IMR-90 (cell line): ENCODE data around the gene TMEM132A. TPM values are rescaled to one million over a fixed set of nuclear protein-coding genes. Genes with fewer than 3 reads are reported as not detected.

ENCODE experiments used
- ATAC-seq: fragments of 200-7000 bp; cut with Tn5 transposase; 2 replicates; pipeline ENCODE4 v1.9.1; 2020; ENCODE audit warnings: low read depth, mild to moderate bottlenecking, moderate library complexity
- BruUV-seq: library from RNA; stranded (reverse); fragments of 400-500 nt; replicated peaks from 2 replicates; lab custom pipeline; 2021; lab: Mats Ljungman, UMichigan
- CTCF ChIA-PET: fragments of 300-600 bp; formaldehyde crosslinking; extraction: SDS; loops from one replicate; lab custom pipeline; 2021; ENCODE audit warnings: antibody characterized with exemption; lab: Yijun Ruan, JAX
- POLR2A ChIA-PET: fragments of 300-600 bp; sonication (Branson Sonifier 250); formaldehyde crosslinking; loops from one replicate; lab custom pipeline; 2022; ENCODE audit warnings: antibody characterized with exemption; ENCODE audit not compliant: unreplicated experiment; lab: Charles Lee
- DNase-seq: peaks from one replicate; pipeline ENCODE4 v3.0.0; 2013
- H2AFZ ChIP-seq: replicated peaks from 2 replicates; pipeline ENCODE3; 2013; ENCODE audit warnings: low read length, mild to moderate bottlenecking; ENCODE audit not compliant: poor library complexity
- H2AK5ac ChIP-seq: 2 replicates; pipeline ENCODE4 v1.6.1; 2013; ENCODE audit warnings: low read depth, low read length, inconsistent platforms
- H2AK9ac ChIP-seq: replicated peaks from 2 replicates; pipeline ENCODE3; 2013; ENCODE audit warnings: mild to moderate bottlenecking, low read depth, low read length, moderate library complexity; ENCODE audit not compliant: poor library complexity
- H2BK120ac ChIP-seq: 2 replicates; pipeline ENCODE4 v1.6.1; 2013; ENCODE audit warnings: low read depth, low read length, inconsistent platforms
- H2BK15ac ChIP-seq: 3 replicates; pipeline ENCODE4 v1.6.1; 2013; ENCODE audit warnings: low read depth, low read length, inconsistent platforms
- H2BK20ac ChIP-seq: 2 replicates; pipeline ENCODE4 v1.6.1; 2013; ENCODE audit warnings: low read depth, mild to moderate bottlenecking, inconsistent platforms, low read length, moderate library complexity
- H2BK5ac ChIP-seq: 2 replicates; pipeline ENCODE4 v1.6.1; 2013; ENCODE audit warnings: mild to moderate bottlenecking, low read depth, low read length, inconsistent platforms; ENCODE audit not compliant: poor library complexity, severe bottlenecking
- H3K14ac ChIP-seq: replicated peaks from 2 replicates; pipeline ENCODE4 v1.6.1; 2013; ENCODE audit warnings: low read depth, low read length, inconsistent platforms
- H3K18ac ChIP-seq: 2 replicates; pipeline ENCODE4 v1.6.1; 2013; ENCODE audit warnings: low read depth, low read length, control low read depth
- H3K23ac ChIP-seq: 2 replicates; pipeline ENCODE4 v1.6.1; 2013; ENCODE audit warnings: low read depth, low read length, inconsistent platforms
- H3K27ac ChIP-seq: 2 replicates; pipeline ENCODE4 v1.5.1; 2013; ENCODE audit warnings: mild to moderate bottlenecking, control low read depth, low read length; ENCODE audit not compliant: insufficient read depth
- H3K27me3 ChIP-seq: 2 replicates; pipeline ENCODE4 v1.6.1; 2013; ENCODE audit warnings: low read length; ENCODE audit not compliant: control insufficient read depth, insufficient read depth
- H3K36me3 ChIP-seq: 2 replicates; pipeline ENCODE4 v1.6.1; 2013; ENCODE audit warnings: low read length, mixed read lengths; ENCODE audit not compliant: control insufficient read depth, insufficient read depth
- H3K4ac ChIP-seq: 2 replicates; pipeline ENCODE4 v1.6.1; 2013; ENCODE audit warnings: low read depth, low read length, inconsistent platforms
- H3K4me1 ChIP-seq: 2 replicates; pipeline ENCODE4 v1.6.1; 2013; ENCODE audit warnings: low read length, mixed read lengths; ENCODE audit not compliant: control insufficient read depth, insufficient read depth
- H3K4me2 ChIP-seq: 2 replicates; pipeline ENCODE4 v1.6.1; 2013; ENCODE audit warnings: low read depth, mild to moderate bottlenecking, control low read depth, low read length, moderate library complexity
- H3K4me3 ChIP-seq: 2 replicates; pipeline ENCODE4 v1.5.1; 2013; ENCODE audit warnings: low read depth, mild to moderate bottlenecking, control low read depth, low read length, moderate library complexity; ENCODE audit not compliant: insufficient read depth
- H3K56ac ChIP-seq: 2 replicates; pipeline ENCODE4 v1.6.1; 2013; ENCODE audit warnings: low read length, inconsistent platforms; ENCODE audit not compliant: insufficient read depth; ENCODE audit errors: extremely low read depth
- H3K79me1 ChIP-seq, 2 experiments: 2 replicates each; pipeline ENCODE4 v1.6.1; 2013; ENCODE audit warnings: low read length in 2 of 2, inconsistent platforms in 1 of 2, low read depth in 1 of 2
- H3K9ac ChIP-seq: 2 replicates; pipeline ENCODE4 v1.6.1; 2013; ENCODE audit warnings: low read depth, low read length, control low read depth
- H3K9me1 ChIP-seq: 2 replicates; pipeline ENCODE4 v1.6.1; 2013; ENCODE audit warnings: low read length, inconsistent platforms; ENCODE audit not compliant: insufficient read depth
- H3K9me3 ChIP-seq: 2 replicates; pipeline ENCODE4 v1.6.1; 2013; ENCODE audit warnings: low read length; ENCODE audit not compliant: control insufficient read depth, insufficient read depth
- H4K20me1 ChIP-seq: 2 replicates; pipeline ENCODE4 v1.6.1; 2013; ENCODE audit warnings: low read length, inconsistent platforms; ENCODE audit not compliant: insufficient read depth
- H4K5ac ChIP-seq: 2 replicates; pipeline ENCODE4 v1.6.1; 2013; ENCODE audit warnings: mild to moderate bottlenecking, low read depth, low read length, control low read depth
- H4K8ac ChIP-seq, 2 experiments: 2 replicates each; pipeline ENCODE4 v1.6.1; 2013; ENCODE audit warnings: low read depth in 2 of 2, low read length in 2 of 2, control low read depth in 1 of 2, inconsistent platforms in 1 of 2
- H4K91ac ChIP-seq: 2 replicates; pipeline ENCODE4 v1.6.1; 2013; ENCODE audit warnings: low read depth, low read length, inconsistent platforms; ENCODE audit not compliant: insufficient read depth
- CEBPB ChIP-seq: IDR thresholded peaks from 2 replicates; pipeline ENCODE4 v1.6.1; 2012; ENCODE audit warnings: low read depth, low read length, improper control_type of control experiment
- CHD1 ChIP-seq: IDR thresholded peaks from 2 replicates; pipeline ENCODE4 v1.6.1; 2012; ENCODE audit warnings: low read depth, low read length, improper control_type of control experiment
- ELK1 ChIP-seq: fragments of 150-350 bp; IDR thresholded peaks from 2 replicates; pipeline ENCODE4 v1.6.1; 2016; ENCODE audit warnings: low read depth, mild to moderate bottlenecking, low read length, moderate library complexity, borderline replicate concordance
- MAFK ChIP-seq: IDR thresholded peaks from 2 replicates; pipeline ENCODE4 v1.6.1; 2012; ENCODE audit warnings: low read depth, low read length, improper control_type of control experiment
- MAZ ChIP-seq: IDR thresholded peaks from 2 replicates; pipeline ENCODE4 v1.6.1; 2012; ENCODE audit warnings: low read depth, mild to moderate bottlenecking, low read length, improper control_type of control experiment, moderate library complexity, borderline replicate concordance
- NFE2L2 ChIP-seq: fragments of 150-350 bp; IDR thresholded peaks from 2 replicates; pipeline ENCODE4 v1.6.1; 2016; ENCODE audit warnings: low read depth, mild to moderate bottlenecking, low read length
- POLR2A ChIP-seq: IDR thresholded peaks from 2 replicates; pipeline ENCODE4 v1.6.1; 2012; ENCODE audit warnings: mild to moderate bottlenecking, low read depth, low read length
- RCOR1 ChIP-seq: IDR thresholded peaks from 2 replicates; pipeline ENCODE4 v1.6.1; 2012; ENCODE audit warnings: mild to moderate bottlenecking, low read length, improper control_type of control experiment; ENCODE audit not compliant: insufficient replicate concordance
- WGBS, 2 experiments: methylation state at CpG; one replicate each; pipeline versions ENCODE4 v1.1.5 to v1.1.7; 2013; ENCODE audit warnings: missing lambda C conversion rate in 2 of 2; ENCODE audit not compliant: insufficient read length in 1 of 2; ENCODE audit errors: extremely low coverage in 2 of 2; 5-methylcytosine and 5-hydroxymethylcytosine counted together
- dilution Hi-C: fragments of 300-500 bp; cut with HindIII; formaldehyde crosslinking; loops from one replicate; pipeline ENCODE4 v1.14.3; 2018; ENCODE audit warnings: low sequenced_read_pairs; ENCODE audit not compliant: unreplicated experiment
- in situ Hi-C: fragments of 300-500 bp; cut with MboI; formaldehyde crosslinking; loops from 3 replicates; pipeline ENCODE4 v1.14.3; 2019; ENCODE audit warnings: low sequenced_read_pairs, inconsistent platforms, mixed read lengths
- intact Hi-C: fragments of 100-400 bp; cut with micrococcal nuclease; formaldehyde crosslinking; loops from 2 replicates; pipeline ENCODE4 v1.10.0; 2022
- polyA plus RNA-seq, 3 experiments: library from polyadenylated mRNA; depleted of rRNA; stranded (reverse); fragments of >200 nt; gene quantifications; 2 replicates each; pipeline ENCODE4 v1.2.3, GENCODE V29; 2012; ENCODE audit warnings: low replicate concordance in 1 of 3
- total RNA-seq: library from RNA; depleted of rRNA; stranded (reverse); fragments of >200 nt; gene quantifications from 2 replicates; pipeline ENCODE4 v1.2.3, GENCODE V29; 2012
- TF ChIP-seq, protein P1 (sequence below): fragments of 150-350 bp; IDR thresholded peaks from 2 replicates; pipeline ENCODE4 v1.6.1; 2017; ENCODE audit warnings: mild to moderate bottlenecking, antibody characterized with exemption, low read length, low read depth

TMEM132A gene
- total and polyA plus RNA-seq, 2 of the 4 experiments (the other 2 are of a cell fraction) = 7.7 to 64.2 TPM

- no peak for TF ChIP-seq CEBPB
These were observed 11.6 kb downstream of the TMEM132A start (continued) for GRCh38 chr11:60935676-60936442.

DNA sequence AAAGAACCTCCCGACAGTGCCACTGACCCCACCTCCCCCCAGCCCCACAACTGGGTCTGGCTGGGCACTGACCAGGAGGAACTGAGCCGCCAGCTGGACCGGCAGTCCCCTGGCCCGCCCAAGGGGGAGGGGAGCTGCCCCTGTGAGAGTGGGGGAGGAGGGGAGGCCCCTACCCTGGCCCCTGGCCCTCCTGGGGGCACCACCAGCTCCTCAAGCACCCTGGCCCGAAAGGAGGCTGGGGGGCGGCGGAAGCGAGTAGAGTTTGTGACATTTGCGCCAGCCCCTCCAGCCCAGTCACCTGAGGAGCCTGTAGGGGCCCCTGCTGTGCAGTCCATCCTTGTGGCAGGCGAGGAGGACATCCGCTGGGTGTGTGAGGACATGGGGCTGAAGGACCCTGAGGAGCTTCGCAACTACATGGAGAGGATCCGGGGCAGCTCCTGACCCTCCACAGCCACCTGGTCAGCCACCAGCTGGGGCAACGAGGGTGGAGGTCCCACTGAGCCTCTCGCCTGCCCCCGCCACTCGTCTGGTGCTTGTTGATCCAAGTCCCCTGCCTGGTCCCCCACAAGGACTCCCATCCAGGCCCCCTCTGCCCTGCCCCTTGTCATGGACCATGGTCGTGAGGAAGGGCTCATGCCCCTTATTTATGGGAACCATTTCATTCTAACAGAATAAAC is 12.3 kb downstream of the TMEM132A start:
- Histone ChIP-seq H3K18ac (no peak overlapping the region), H3K9ac (no peak overlapping the region), H3K4me2 (no peak overlapping the region), H2AK5ac (no peak overlapping the region), H4K8ac (no peak overlapping the region), H4K5ac (no peak overlapping the region), H4K20me1 (no peaks in the 10 kb centered on the region), H3K36me3 (peaks cover 39% of the 10 kb centered on the region), H2BK20ac (no peak overlapping the region), H3K79me1 (no peaks in the 10 kb centered on the region), H3K4me3 (no peak overlapping the region), H3K27ac (no peak overlapping the region), H2BK15ac (no peak overlapping the region), H3K4me1 (no peaks in the 10 kb centered on the region; the same call in 1 of the 2 replicates), H2AK9ac (peak overlapping the region; percentile 62), H3K9me3 (no peaks in the 10 kb centered on the region), H3K56ac (no peak overlapping the region), H2BK5ac (no peak overlapping the region), H2AFZ (no peak overlapping the region), H4K91ac (no peak overlapping the region), H3K23ac (no peak overlapping the region), H3K27me3 (no peaks in the 10 kb centered on the region), H3K9me1 (no peaks in the 10 kb centered on the region), H3K14ac (no peak overlapping the region), H3K4ac (no peak overlapping the region), H2BK120ac (no peak overlapping the region)
- in situ Hi-C loops (no loop called here), dilution Hi-C loops (no loop called here), intact Hi-C loops (no loop called here)
- BruUV-seq = TSS peak; percentile 76
- ChIA-PET CTCF (no interaction called here), POLR2A (no interaction called here)
- DNase-seq (no peak), ATAC-seq (no peak)
- 93% methylated on average over 3 of the region's 18 CpGs; no CpG with 5 or more reads in 1 of the 2 experiments for WGBS, 2 experiments
- TF ChIP-seq RCOR1 = no peak
- no peak for TF ChIP-seq MAZ
- no peak for TF ChIP-seq NFE2L2
- TF ChIP-seq POLR2A = no peak
- TF ChIP-seq CHD1 = no peak
- no peak for TF ChIP-seq MAFK
- no peak for TF ChIP-seq CEBPB
- TF ChIP-seq, protein P1, sequence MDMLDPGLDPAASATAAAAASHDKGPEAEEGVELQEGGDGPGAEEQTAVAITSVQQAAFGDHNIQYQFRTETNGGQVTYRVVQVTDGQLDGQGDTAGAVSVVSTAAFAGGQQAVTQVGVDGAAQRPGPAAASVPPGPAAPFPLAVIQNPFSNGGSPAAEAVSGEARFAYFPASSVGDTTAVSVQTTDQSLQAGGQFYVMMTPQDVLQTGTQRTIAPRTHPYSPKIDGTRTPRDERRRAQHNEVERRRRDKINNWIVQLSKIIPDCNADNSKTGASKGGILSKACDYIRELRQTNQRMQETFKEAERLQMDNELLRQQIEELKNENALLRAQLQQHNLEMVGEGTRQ = no peak
- no peak for TF ChIP-seq ELK1
